GM19239 (cell line): Measurements from ENCODE around the gene TIMM8B.
"Not testable (repeated sequence)": the region's sequence is repeated elsewhere in the genome, so short reads cannot be mapped to it uniquely, and the experiment has no call there.

Source experiments
- DNase-seq: peaks from one replicate; pipeline ENCODE4 v3.0.0; 2011; ENCODE audit warnings: low spot score; ENCODE audit not compliant: insufficient read length
- FAIRE-seq: peaks from 2 replicates; lab custom pipeline; 2011; peaks lifted over from hg19 to GRCh38; lab: Jason Lieb, UNC

TIMM8B gene

DNA sequence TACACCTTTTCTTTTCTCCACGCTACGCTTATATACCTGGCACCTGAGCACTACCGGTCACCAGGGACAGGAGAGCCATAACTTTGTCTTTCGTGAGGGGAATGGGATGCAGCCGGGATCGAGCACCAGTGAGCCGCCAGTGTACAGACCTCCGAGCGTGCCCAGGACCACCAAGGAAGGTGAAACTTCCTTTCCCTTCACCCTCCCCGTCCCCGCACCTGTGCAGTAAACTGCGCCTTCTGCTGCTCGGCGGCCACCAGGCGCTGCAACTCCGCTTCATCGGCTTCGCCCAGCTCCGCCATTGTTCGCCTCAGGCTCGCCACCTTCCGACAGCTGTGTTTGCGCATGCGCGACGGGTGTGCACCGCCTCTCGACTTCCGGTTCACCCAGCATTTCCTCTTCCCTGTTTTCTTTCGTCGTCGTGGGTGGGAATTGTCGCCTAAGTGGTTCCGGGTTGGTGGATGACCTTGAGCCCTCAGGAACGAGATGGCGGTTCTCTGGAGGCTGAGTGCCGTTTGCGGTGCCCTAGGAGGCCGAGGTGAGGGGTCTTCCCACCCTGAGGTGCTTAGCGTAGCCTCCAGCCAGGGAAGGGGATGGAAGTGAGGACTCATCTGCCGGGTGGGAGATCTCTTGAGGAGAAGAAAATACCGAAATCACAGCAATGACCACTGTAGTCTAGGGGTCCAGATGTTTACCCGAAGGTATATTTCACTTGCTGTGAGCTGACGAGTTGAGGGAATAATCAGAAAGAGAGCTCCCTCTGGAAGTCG, at the start of gene TIMM8B, which contains the start of gene SDHD:
TIMM8B (minus strand) TSS at position 335 of the 770 bp plus-strand sequence; CDS start at position 302, 33 bp downstream.
SDHD (plus strand) TSS at position 452 of the 770 bp plus-strand sequence; CDS start at position 487, 35 bp downstream.
- FAIRE-seq, result peak; percentile 89
- peak; percentile 81 for DNase-seq

DNA sequence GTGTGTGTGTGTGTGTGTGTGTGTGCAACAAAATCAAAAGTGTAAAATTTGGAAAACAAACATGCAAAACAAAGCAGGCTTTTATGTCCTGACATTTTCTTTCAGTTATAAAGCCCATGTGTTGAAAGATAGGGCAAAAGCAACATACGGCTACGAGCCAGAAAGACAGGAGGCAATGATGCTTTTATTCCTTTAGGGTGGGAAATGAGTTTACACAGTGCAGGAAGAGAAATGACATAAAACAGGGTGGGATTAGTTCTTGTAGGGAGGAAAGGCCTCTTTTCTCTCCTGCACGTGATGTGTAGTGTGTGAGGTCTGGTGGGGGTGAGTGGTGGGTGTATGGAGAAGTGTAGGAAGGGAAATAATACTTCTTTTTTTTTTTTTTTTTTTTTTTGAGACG, 47.9 kb upstream of the TIMM8B start:
- FAIRE-seq (no peak), DNase-seq (no peak)

DNA sequence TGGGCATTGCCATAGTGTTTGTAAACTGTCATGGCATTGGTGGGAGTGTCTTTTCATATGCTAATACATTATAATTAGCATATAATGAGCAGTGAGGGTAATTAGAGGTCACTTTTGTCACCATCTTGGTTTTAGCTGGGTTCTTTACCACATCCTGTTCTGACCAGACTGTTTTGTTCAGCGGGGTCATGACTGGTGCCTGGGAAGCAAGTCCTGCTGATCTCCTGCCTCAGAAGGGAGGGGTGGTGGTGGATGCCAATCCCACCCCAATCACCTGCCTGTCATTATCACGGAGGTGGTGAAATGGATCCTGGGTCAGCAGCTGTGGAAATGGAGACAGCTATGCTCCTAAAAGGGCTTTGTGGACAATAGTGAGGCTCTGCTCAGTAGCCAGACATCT, 46.2 kb upstream of the TIMM8B start:
- FAIRE-seq, result no peak

GRCh38 chr11:112129656-112130055, 43.1 kb upstream of the TIMM8B start:
- FAIRE-seq (no peak), DNase-seq (no peak)

More for the DNA sequence above, 46.2 kb upstream of the TIMM8B start:
- DNase-seq, result no peak

- DNase-seq, result no peak
- FAIRE-seq, result no peak
Observed at GRCh38 chr11:112128483-112129121, 42.0 kb upstream of the TIMM8B start.

DNA sequence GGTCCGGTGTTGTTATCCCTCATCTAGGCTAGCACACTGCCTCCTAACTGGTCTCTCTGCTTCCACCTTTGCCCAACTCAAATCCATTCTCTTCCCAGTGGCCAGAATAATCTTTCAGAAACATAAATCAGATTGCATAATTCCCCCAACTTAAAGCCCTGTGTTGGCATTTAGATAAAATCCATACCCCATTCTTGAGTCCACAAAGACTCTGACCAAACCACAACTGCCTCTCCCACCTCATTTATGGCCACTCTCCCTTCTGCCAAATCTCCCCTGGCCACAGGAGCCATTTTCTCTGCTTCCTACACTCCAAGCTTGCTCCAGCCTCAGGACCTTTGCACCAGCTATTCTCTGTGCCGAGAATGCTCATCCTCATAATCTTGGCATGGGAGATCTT, 40.5 kb upstream of the TIMM8B start:
- FAIRE-seq, result no peak
- DNase-seq, result no peak

- FAIRE-seq (no peak), DNase-seq (no peak)
Observed at GRCh38 chr11:112123129-112123528, 36.6 kb upstream of the TIMM8B start.

DNA sequence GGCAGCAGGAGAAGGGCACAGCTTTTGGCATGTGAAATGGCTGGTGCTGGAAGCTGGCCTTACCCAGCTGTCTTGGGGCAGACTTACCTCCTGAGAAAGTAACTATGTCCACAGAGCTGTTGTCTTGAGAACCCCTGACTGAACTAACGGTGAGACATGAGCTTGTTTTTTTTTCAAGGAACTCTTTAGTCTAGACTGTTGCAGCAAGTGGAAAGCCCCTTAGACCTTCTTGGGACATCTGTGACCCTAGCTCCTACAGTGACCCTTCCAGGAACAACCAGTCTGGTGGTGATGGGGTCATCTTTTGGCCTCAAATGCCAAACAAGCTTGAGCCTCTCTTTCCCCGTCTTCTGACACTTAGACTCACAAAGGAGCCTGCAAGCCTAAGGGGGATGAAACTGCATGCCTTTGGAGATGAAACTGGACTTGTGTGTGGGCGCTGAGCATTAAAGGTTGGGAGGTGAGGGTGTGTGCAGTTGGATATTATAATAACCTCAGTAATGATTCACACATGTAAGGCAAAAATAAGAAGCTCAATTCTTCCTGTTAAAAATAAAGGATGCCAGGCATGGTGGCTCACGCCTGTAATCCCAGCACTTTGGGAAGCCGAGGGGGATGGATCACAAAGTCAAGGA, 35.5 kb upstream of the TIMM8B start:
- FAIRE-seq (no peak), DNase-seq (no peak)

- no peak for FAIRE-seq
- DNase-seq, result no peak
Observed at GRCh38 chr11:112118176-112118575, 31.6 kb upstream of the TIMM8B start.

DNA sequence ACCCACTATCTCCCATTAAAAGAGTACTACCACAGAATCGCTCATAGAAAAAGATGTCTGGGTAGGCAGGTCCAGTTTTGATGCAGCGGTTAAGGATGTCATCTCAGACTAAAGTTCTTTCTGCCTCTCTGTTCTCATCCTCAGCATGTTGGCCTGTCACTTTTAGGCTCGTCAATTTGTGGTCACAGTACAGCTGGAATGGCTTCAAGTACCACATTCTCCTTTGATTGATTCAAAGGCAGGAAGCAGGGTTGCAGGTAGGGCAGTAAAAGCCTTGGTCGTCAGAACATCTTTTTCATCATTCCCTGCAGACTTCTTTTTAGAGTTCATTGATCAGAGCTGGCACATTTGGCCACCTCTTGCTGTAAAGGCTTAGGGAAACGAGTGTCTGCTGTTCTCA, 28.8 kb upstream of the TIMM8B start:
- DNase-seq, result no peak
- no peak for FAIRE-seq

DNA sequence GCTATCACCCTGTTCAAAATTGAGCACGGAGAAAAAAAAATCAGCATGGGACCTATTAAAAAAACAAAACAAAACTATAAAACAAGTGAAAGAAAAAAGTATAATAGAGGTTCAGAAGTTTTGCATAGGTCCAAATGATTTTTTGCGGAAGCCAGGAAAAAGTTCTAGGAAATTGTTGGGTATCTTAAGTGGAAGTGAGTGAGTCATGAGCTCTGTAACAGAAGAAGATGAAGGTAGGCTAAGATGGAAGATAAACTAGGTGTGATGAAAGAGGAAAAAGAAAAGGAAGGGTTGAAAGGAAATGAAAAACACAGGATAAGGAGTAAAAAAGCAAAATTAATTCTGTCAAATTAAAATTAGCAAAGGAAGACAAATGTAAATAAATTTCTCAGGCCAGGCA, 27.9 kb upstream of the TIMM8B start:
- no peak for DNase-seq
- FAIRE-seq, result no peak

DNA sequence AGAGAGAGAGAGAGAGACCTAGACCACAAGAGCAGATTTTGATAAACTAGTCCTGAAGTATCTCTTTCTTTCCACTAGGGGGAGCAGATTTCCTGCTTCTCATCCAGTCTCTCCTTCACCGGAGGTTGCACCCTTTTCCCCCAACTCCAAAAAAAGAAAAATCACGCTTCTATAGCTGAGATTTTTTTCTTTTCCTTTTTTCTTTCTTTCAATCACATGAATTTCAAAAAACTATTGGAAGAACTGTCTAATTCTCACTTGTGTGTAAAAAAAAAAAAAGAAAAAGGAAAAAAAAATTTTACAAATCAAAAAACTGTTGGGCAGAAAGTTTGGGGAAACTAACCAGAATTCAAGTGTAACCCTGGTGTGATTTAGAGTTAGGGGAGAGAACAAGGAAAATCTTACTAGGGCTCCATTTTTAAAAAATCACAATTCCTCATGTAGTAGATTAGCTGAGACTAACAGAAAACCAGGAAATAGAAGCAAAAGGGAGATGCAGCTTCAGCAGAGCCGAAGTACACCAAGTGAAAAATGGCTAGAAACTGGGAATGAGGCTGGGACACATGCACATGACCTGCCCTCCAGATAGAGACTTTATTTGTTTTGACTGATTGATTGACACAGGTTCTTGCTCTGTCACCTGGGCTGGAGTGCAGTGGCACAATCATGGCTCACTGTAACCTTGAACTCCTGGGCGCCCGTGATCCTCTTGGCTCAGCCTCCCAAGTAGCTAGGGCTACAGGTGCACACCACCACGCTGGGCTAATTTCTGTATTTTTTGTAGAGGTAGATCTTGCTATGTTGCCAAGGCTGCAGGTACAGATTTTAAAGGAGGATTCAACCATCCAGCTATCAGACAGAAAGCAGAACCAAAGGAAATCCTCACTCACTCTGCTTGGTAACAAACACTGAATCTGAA, 27.2 kb upstream of the TIMM8B start:
- FAIRE-seq (peak; percentile 95), DNase-seq (peak; percentile 23)

GRCh38 chr11:112106070-112106469, 19.5 kb upstream of the TIMM8B start:
- DNase-seq (no peak), FAIRE-seq (no peak)

DNA sequence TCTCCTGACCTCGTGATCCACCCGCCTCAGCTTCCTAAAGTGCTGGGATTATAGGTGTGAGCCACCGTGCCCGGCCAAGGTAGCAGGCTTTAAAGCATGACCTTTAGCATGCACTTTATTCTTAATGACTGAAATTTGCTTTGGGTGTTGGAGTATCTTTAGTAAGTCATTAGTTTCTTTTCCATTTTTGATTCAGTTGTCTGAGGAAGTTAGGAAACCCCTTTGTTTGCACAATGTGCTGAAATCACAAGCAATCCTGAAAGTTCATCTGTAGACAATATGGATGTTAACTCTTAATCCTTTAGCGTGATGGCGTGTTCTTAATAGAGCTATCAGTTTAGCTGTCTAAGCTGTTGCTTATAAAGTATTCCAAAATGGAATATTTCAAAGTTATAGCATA, 16.9 kb upstream of the TIMM8B start:
- FAIRE-seq, result no peak
- no peak for DNase-seq

DNA sequence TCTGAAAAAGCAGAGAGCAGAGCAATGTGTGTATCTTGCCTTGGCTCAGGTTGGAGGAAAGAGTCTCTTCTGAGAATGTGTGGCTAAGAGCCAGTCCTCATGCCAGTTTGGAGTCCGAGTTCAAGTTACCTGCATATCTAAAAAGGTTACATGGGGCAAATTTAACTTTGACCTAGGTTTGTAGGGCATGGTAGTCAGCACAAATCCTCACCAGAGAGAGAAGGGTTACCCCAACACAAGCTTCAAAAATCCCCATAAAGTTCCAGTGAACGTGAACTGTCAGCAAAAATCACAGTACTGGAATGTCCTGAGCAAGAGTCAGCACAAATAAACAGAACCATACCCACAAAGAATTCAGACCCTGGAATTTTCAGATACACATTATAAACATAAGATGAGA, 13.9 kb upstream of the TIMM8B start:
- FAIRE-seq (no peak), DNase-seq (no peak)

- FAIRE-seq (no peak), DNase-seq (no peak)
Observed at GRCh38 chr11:112097734-112098528, 11.4 kb upstream of the TIMM8B start.

- FAIRE-seq, result no peak
- DNase-seq, result no peak
Observed at GRCh38 chr11:112096194-112096593, 9.6 kb upstream of the TIMM8B start.

DNA sequence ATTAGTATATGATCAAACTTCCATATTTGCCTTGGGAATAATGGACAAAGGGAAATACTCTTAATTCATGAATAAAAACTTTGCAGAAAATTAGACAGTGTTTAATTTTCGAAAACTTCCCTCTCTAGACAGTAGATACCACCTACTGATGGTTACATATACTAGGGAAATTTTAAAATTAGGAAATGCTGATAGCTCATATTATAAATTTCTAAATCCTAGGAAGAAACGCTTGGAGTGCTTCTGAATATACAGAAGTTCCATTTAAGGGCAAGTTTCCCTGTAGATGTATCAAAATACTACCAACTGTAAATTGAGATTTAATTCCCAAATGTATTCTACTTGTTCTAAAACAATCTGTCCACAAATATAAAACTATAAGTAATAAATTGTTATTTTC, 8.7 kb upstream of the TIMM8B start:
- FAIRE-seq, DNase-seq: not testable (repeated sequence)

DNA sequence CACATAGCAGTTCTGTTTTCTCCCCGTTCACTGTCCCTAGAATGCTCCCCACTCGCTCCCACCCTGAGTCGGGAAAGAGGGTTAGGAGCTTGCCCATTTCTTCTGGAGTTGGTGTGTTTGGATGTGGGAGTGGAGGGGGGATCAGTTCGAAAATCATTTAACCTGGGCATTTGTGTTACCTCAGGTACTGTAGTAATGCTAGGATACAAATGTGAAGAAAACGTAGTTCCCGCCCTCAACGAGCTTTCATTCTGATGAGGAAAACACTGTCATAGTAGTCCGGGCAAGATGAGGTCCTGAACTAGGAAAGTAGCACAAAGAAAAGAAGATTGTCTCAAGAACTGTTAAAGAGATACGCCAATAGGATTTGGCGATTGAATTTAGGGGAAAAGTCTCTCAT, 656 bp upstream of the TIMM8B start:
- no peak for DNase-seq
- no peak for FAIRE-seq
